ENCODE results near the gene FICD.

DNA sequence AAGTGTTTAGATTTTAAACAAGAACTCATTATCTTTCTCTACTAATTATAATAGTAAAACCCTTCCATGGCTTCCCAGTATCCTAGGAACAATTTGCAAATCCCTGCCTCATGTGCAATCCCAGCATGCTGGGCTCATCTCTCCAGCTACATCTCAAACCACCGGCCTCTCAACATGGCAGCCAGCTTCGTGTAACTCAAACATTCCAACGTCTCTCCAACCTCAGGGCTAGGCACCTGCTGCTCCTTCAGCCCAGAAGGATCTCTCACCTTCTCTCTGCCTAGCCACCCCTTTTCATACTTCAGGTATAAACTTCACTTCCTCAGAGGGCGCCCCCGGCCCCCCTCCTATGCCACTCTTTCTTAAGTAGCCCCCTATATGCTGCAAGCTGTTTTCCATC is 38.7 kb downstream of the FICD start:
- TF ChIP-seq, protein P1, sequence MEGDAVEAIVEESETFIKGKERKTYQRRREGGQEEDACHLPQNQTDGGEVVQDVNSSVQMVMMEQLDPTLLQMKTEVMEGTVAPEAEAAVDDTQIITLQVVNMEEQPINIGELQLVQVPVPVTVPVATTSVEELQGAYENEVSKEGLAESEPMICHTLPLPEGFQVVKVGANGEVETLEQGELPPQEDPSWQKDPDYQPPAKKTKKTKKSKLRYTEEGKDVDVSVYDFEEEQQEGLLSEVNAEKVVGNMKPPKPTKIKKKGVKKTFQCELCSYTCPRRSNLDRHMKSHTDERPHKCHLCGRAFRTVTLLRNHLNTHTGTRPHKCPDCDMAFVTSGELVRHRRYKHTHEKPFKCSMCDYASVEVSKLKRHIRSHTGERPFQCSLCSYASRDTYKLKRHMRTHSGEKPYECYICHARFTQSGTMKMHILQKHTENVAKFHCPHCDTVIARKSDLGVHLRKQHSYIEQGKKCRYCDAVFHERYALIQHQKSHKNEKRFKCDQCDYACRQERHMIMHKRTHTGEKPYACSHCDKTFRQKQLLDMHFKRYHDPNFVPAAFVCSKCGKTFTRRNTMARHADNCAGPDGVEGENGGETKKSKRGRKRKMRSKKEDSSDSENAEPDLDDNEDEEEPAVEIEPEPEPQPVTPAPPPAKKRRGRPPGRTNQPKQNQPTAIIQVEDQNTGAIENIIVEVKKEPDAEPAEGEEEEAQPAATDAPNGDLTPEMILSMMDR (IDR thresholded peaks at IDR 0.05; ENCODE audit: low read depth, low read length, poor library complexity, severe bottlenecking): no peak
- TF ChIP-seq EZH2phosphoT487 (IDR thresholded peaks at IDR 0.05; ENCODE audit: borderline replicate concordance, low read length): no peak

Measured in DOHH2 (cell line).